GDM1 (cell line): ENCODE data around the gene SPDYC.

Experiments
- DNase-seq: peaks from one replicate; lab custom pipeline; 2025; lab: John Stamatoyannopoulos, UW

The SPDYC gene

GRCh38 chr11:65170058-65170534 lies at the start of gene SPDYC:
Gene SPDYC (plus strand): TSS chr11:65170233. CDS start chr11:65171358, 1,125 bp downstream.
- no peak for DNase-seq

GRCh38 chr11:65120831-65121230 lies 49.2 kb upstream of the SPDYC start:
- DNase-seq = no peak

GRCh38 chr11:65121447-65121864 lies 48.6 kb upstream of the SPDYC start:
- no peak for DNase-seq

GRCh38 chr11:65121865-65122696 lies 48.0 kb upstream of the SPDYC start, which contains the start of the genes FAU and MRPL49:
Gene FAU (minus strand): TSS chr11:65122134. CDS start chr11:65121813, 321 bp downstream.
Gene MRPL49 (plus strand): TSS chr11:65122321. CDS start chr11:65122347, 26 bp downstream.
- peak; percentile 99 for DNase-seq

GRCh38 chr11:65124480-65125196 lies 45.4 kb upstream of the SPDYC start:
- DNase-seq = no peak

- no peak for DNase-seq
Measured at GRCh38 chr11:65125197-65126056, 44.6 kb upstream of the SPDYC start.

- DNase-seq = no peak
Measured at GRCh38 chr11:65126624-65127274, 43.3 kb upstream of the SPDYC start.

- DNase-seq = no peak
Measured at GRCh38 chr11:65127473-65128181, 42.4 kb upstream of the SPDYC start.

GRCh38 chr11:65128182-65129145 lies 41.6 kb upstream of the SPDYC start:
- no peak for DNase-seq

GRCh38 chr11:65129649-65130441 lies 40.2 kb upstream of the SPDYC start:
- DNase-seq = no peak

GRCh38 chr11:65130631-65131416 lies 39.2 kb upstream of the SPDYC start:
- DNase-seq = no peak

- DNase-seq = no peak
Measured at GRCh38 chr11:65131417-65131776, 38.6 kb upstream of the SPDYC start.

GRCh38 chr11:65131895-65132237 lies 38.2 kb upstream of the SPDYC start:
- no peak for DNase-seq

- no peak for DNase-seq
Measured at GRCh38 chr11:65132238-65132987, 37.6 kb upstream of the SPDYC start.

- DNase-seq = no peak
Measured at GRCh38 chr11:65132988-65133700, 36.9 kb upstream of the SPDYC start.

- no peak for DNase-seq
Measured at GRCh38 chr11:65133724-65134123, 36.3 kb upstream of the SPDYC start.
